SJCRH30 (cell line): ENCODE results near the gene PPARGC1A. TPM values are rescaled to one million over a fixed set of nuclear protein-coding genes. Genes with fewer than 3 reads are reported as not detected.
A peak's percentile ranks its signal among the peaks of the same experiment; 100 is the strongest.

Experiments used
- DNase-seq, 2 experiments: peaks; one replicate each; pipeline ENCODE4 v3.0.0-alpha.2; 2015 to 2020
- H3K27ac ChIP-seq: fragments of 250-450 bp; sonication (Bioruptor Pico); 2 replicates; pipeline ENCODE4 v1.5.1; 2020; ENCODE audit warnings: mild to moderate bottlenecking, moderate library complexity
- H3K27me3 ChIP-seq: fragments of 250-450 bp; sonication (Bioruptor Pico); 2 replicates; pipeline ENCODE4 v1.5.1; 2020; ENCODE audit warnings: mild to moderate bottlenecking, moderate library complexity
- H3K36me3 ChIP-seq: fragments of 250-450 bp; sonication (Bioruptor Pico); 2 replicates; pipeline ENCODE4 v1.5.1; 2020; ENCODE audit warnings: mild to moderate bottlenecking, moderate library complexity
- H3K4me1 ChIP-seq: fragments of 250-450 bp; sonication (Bioruptor Pico); 2 replicates; pipeline ENCODE4 v1.5.1; 2020; ENCODE audit warnings: mild to moderate bottlenecking, moderate library complexity
- H3K4me3 ChIP-seq: fragments of 250-450 bp; sonication (Bioruptor Pico); 2 replicates; pipeline ENCODE4 v1.5.1; 2020; ENCODE audit warnings: mild to moderate bottlenecking, moderate library complexity
- H3K9me3 ChIP-seq: fragments of 250-450 bp; sonication (Bioruptor Pico); replicated peaks from 2 replicates; pipeline ENCODE4 v1.5.1; 2020; ENCODE audit warnings: mild to moderate bottlenecking, moderate library complexity
- total RNA-seq: library from RNA; depleted of rRNA; stranded (reverse); fragments of >200 nt; shearing (Covaris generic); gene quantifications from 2 replicates; pipeline ENCODE4 v1.2.3, GENCODE V29; 2014

PPARGC1A gene
- total RNA-seq, 1 experiment from 2014 or later: 0.12 TPM

- Histone ChIP-seq H3K4me1 (no peaks in the 10 kb centered on the region), H3K36me3 (no peaks in the 10 kb centered on the region), H3K27ac (no peak overlapping the region), H3K4me3 (no peak overlapping the region), H3K27me3 (no peaks in the 10 kb centered on the region), H3K9me3 (no peaks in the 10 kb centered on the region)
- DNase-seq: no peak
Observed at GRCh38 chr4:23897564-23898109, 7.8 kb upstream of the PPARGC1A start.

DNA sequence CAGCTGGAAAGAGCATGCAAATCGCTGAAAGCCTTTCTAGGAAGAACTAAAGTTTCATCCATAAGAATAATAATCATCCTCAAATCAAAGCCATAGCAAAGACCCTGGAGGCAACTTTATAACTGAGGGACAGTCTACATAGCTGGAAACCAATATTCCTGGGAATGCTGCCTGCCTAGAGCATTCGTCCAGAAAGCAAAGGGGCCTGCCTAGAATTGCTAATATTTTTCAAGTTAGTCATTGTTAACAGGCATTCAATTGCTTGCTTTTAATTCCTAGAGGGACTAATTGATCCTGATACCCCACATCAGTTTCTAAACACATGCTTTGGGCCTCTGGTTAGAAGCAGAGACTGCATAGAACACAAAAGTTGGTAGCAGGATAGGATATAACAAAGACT, 4.2 kb upstream of the PPARGC1A start:
- Histone ChIP-seq H3K4me3 (no peak overlapping the region), H3K4me1 (no peaks in the 10 kb centered on the region), H3K27me3 (0 out of 2 replicates have a peak, but pooled peaks cover 2% of the 10 kb centered on the region), H3K9me3 (no peaks in the 10 kb centered on the region), H3K36me3 (no peaks in the 10 kb centered on the region), H3K27ac (no peak overlapping the region)
- no peak for DNase-seq

GRCh38 chr4:23891064-23891421, 1.2 kb upstream of the PPARGC1A start:
- Histone ChIP-seq H3K36me3 (no peaks in the 10 kb centered on the region), H3K9me3 (no peaks in the 10 kb centered on the region)

GRCh38 chr4:23890369-23891063, 669 bp upstream of the PPARGC1A start:
- H3K9me3 ChIP-seq: no peaks in the 10 kb centered on the region
- DNase-seq: no peak
- H3K27ac ChIP-seq: no peak overlapping the region
- no peaks in the 10 kb centered on the region for H3K4me1 ChIP-seq
- no peaks in the 10 kb centered on the region for H3K36me3 ChIP-seq
- 0 out of 2 replicates have a peak, but pooled peaks cover 6% of the 10 kb centered on the region for H3K27me3 ChIP-seq
- no peak overlapping the region for H3K4me3 ChIP-seq

More at GRCh38 chr4:23891064-23891421, 1.2 kb upstream of the PPARGC1A start:
- no peak overlapping the region for H3K27ac ChIP-seq
- H3K4me1 ChIP-seq: no peaks in the 10 kb centered on the region
- no peak for DNase-seq
- H3K4me3 ChIP-seq: no peak overlapping the region
- 0 out of 2 replicates have a peak, but pooled peaks cover 6% of the 10 kb centered on the region for H3K27me3 ChIP-seq

GRCh38 chr4:23889391-23889790, 456 bp downstream of the PPARGC1A start:
- H3K4me1 ChIP-seq: no peaks in the 10 kb centered on the region
- no peaks in the 10 kb centered on the region for H3K36me3 ChIP-seq
- H3K27me3 ChIP-seq: 0 out of 2 replicates have a peak, but pooled peaks cover 6% of the 10 kb centered on the region
- no peaks in the 10 kb centered on the region for H3K9me3 ChIP-seq
- H3K4me3 ChIP-seq: peak overlapping the region; percentile 33
- no peak for DNase-seq
- no peak overlapping the region for H3K27ac ChIP-seq

DNA sequence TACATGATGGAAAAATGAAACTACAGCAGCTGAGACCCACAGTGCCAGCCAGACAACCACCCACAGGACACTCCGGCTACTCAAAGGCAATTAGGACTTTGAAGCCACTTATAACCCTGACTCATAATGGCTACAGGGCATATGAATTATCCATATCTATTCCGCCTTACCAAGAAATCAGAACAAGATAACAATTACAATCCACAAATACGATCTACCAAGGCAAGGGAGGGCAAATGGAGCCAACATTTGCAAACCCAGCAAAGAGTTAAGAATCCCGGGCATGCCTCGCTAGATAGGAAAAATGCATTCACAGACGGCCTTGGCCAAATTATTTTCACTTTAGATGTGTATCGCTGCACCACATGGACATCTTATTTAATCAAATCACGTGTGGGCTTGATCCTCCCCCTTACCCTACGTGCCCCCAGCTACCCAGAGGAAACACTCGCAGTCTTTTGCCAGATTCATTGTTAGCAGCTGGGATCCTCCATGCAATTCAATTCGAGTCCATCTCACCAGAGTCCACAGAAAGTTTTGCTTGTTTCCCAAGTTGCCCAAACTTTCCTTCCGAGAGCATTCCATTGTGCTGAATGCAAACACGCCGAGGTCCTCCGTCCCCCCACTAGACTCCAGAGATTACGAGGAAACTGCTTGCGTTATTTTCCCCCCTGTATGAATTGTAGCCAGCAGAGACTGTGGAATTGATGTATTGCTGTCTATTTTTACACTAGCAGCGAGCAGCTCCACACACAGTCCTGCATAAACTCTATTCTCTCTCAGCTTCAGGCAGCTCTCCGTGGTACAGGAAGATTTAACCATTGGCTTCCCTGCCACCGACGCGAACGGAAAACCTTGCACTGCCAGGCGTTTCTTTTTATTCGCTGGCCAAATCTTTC, 1.2 kb downstream of the PPARGC1A start:
- Histone ChIP-seq H3K4me3 (peak overlapping the region; percentile 33), H3K27ac (no peak overlapping the region), H3K9me3 (no peaks in the 10 kb centered on the region), H3K27me3 (0 out of 2 replicates have a peak, but pooled peaks cover 6% of the 10 kb centered on the region), H3K4me1 (no peaks in the 10 kb centered on the region), H3K36me3 (no peaks in the 10 kb centered on the region)
- DNase-seq: peak in 1 of 2 experiments; percentile 15

DNA sequence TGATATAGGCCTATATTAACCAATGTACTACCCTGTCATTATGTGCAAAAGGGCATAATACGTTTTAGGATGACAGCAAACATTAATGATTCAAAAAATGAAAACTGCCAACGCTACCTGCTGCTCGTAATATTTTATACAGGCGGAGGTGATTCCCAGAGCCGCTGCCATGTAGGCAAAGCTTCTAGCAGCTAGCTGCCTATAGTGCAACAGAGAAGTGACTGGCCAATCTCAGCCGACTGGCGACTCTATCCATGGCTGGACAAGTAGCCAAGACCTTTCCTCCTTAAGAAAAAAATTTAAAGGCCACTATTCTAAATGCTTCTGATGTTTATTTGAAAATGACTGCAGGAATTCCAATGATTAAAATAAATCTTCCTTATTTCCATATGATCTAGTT, 1.9 kb downstream of the PPARGC1A start:
- Histone ChIP-seq H3K36me3 (no peaks in the 10 kb centered on the region), H3K4me1 (no peaks in the 10 kb centered on the region), H3K4me3 (no peak overlapping the region), H3K27me3 (0 out of 2 replicates have a peak, but pooled peaks cover 6% of the 10 kb centered on the region), H3K9me3 (no peaks in the 10 kb centered on the region), H3K27ac (no peak overlapping the region)
- no peak for DNase-seq

DNA sequence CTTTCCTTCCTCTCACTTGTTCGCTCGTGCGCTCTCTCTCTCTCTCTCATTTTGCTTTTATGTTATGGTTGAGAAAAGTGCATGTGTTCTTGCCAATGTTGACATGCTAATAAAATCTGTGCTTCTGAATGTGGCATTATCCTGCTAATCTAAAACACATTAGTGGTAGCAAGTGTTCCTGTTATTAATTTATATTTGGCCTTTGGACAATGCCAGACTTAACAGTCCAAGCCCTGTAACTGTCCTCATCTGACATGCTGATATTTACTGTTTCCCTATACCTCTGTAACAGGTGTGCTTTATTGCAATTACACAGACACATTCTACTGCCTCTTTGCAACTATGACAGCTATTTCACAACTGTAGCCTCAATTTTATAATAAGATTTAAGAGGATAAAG, 2.7 kb downstream of the PPARGC1A start:
- Histone ChIP-seq H3K27ac (no peak overlapping the region), H3K27me3 (0 out of 2 replicates have a peak, but pooled peaks cover 6% of the 10 kb centered on the region), H3K4me3 (no peak overlapping the region), H3K4me1 (no peaks in the 10 kb centered on the region), H3K9me3 (no peaks in the 10 kb centered on the region), H3K36me3 (no peaks in the 10 kb centered on the region)
- no peak for DNase-seq

DNA sequence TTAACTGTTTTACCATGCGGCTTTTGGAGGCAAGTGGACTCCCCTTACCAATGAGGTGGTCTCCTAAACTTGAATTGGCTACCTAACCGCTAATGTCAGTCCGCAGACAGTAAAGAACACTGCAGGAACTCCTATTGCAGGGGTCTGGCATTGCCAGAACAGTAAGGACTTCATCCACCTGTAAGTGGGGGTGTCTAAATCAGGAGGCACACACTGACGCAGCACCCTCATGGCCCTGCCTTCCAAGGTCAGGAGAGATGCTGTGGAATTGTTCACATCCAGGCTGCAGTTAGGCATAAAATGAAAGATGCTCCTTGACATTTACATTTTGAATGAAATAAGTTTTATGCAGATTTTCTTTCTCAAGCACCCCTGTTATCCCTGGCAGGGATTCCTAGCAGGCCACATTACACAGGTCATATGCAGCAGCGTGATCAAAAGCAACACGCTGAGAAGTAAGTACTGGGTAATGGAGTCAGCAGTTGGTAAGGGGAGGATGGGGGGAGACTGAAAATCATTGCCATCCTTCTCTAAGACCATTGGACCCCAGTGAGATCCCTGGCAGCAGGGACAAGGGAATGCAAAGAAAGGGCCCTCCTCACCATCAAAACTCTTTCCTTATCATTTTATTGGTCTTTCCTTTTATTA, 3.8 kb downstream of the PPARGC1A start:
- H3K9me3 ChIP-seq: no peaks in the 10 kb centered on the region
- H3K27me3 ChIP-seq: 0 out of 2 replicates have a peak, but pooled peaks cover 6% of the 10 kb centered on the region
- H3K27ac ChIP-seq: no peak overlapping the region
- H3K4me3 ChIP-seq: no peak overlapping the region
- H3K4me1 ChIP-seq: no peaks in the 10 kb centered on the region
- no peak for DNase-seq
- no peaks in the 10 kb centered on the region for H3K36me3 ChIP-seq

GRCh38 chr4:23884741-23885140, 5.1 kb downstream of the PPARGC1A start:
- Histone ChIP-seq H3K36me3 (no peaks in the 10 kb centered on the region), H3K4me3 (no peak overlapping the region), H3K27me3 (peaks cover 6% of the 10 kb centered on the region; the same call in 1 of the 2 replicates), H3K27ac (no peak overlapping the region), H3K4me1 (no peaks in the 10 kb centered on the region), H3K9me3 (no peaks in the 10 kb centered on the region)
- DNase-seq: no peak

- no peak overlapping the region for H3K4me3 ChIP-seq
- no peak for DNase-seq
- H3K4me1 ChIP-seq: no peaks in the 10 kb centered on the region
- H3K27me3 ChIP-seq: peaks cover 6% of the 10 kb centered on the region; the same call in 1 of the 2 replicates
- H3K9me3 ChIP-seq: no peaks in the 10 kb centered on the region
- H3K27ac ChIP-seq: no peak overlapping the region
- no peaks in the 10 kb centered on the region for H3K36me3 ChIP-seq
Observed at GRCh38 chr4:23884261-23884660, 5.6 kb downstream of the PPARGC1A start.

DNA sequence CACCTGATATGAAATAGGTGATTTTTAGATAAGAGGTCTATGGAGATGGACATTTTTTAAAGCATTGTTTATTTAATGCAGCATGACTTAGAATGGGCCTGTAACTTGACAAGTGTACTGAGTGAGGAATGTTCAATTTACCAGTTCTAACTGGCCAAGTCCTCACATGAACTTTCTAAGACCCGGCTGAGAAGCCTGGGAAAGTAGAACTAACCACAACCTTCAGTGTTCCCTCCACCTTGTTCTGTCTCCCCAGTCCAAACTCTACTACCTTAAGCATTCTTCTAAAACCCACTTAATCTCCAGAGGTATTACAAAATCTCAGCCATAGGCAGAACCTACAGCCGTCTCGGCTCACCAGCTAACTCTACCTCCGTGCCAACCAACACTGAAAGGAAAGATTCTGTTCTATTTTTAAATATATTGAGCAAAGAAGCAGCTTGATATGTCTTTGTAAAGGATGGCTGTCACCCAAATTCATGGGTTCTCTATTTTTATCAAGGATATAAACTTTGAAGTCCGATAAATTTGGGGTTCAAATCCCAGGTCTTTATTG, 6.8 kb downstream of the PPARGC1A start:
- Histone ChIP-seq H3K4me1 (no peaks in the 10 kb centered on the region), H3K36me3 (no peaks in the 10 kb centered on the region), H3K27me3 (no peaks in the 10 kb centered on the region; the same call in 1 of the 2 replicates), H3K4me3 (no peak overlapping the region), H3K27ac (no peak overlapping the region), H3K9me3 (no peaks in the 10 kb centered on the region)
- DNase-seq: no peak

GRCh38 chr4:23881674-23882337, 8.0 kb downstream of the PPARGC1A start:
- no peak overlapping the region for H3K27ac ChIP-seq
- no peaks in the 10 kb centered on the region for H3K4me1 ChIP-seq
- no peaks in the 10 kb centered on the region for H3K36me3 ChIP-seq
- no peaks in the 10 kb centered on the region; the same call in 1 of the 2 replicates for H3K27me3 ChIP-seq
- DNase-seq: no peak
- H3K9me3 ChIP-seq: no peaks in the 10 kb centered on the region
- no peak overlapping the region for H3K4me3 ChIP-seq

- Histone ChIP-seq H3K27me3 (no peaks in the 10 kb centered on the region; the same call in 1 of the 2 replicates), H3K4me1 (no peaks in the 10 kb centered on the region)
Observed at GRCh38 chr4:23881052-23881501, 8.8 kb downstream of the PPARGC1A start.

More at GRCh38 chr4:23881052-23881501, 8.8 kb downstream of the PPARGC1A start:
- Histone ChIP-seq H3K9me3 (no peaks in the 10 kb centered on the region), H3K36me3 (no peaks in the 10 kb centered on the region), H3K27ac (no peak overlapping the region), H3K4me3 (no peak overlapping the region)
- no peak for DNase-seq
